Keratinocyte (primary cell): Measurements from ENCODE around the gene TMEM120B. TPM values are rescaled to one million over a fixed set of nuclear protein-coding genes. Genes with fewer than 3 reads are reported as not detected.

Experiments used
- DNase-seq: peaks from one replicate; pipeline ENCODE4 v3.0.0-alpha.2; 2011; ENCODE audit warnings: low read depth, missing footprints, low spot score
- FAIRE-seq: peaks from 2 replicates; lab custom pipeline; 2011; peaks lifted over from hg19 to GRCh38; lab: Jason Lieb, UNC
- H2AFZ ChIP-seq: 2 replicates; pipeline ENCODE4 v1.6.0; 2012; ENCODE audit warnings: low read length, control low read depth, inconsistent platforms; ENCODE audit not compliant: control insufficient read depth
- H3K27ac ChIP-seq: 2 replicates; pipeline ENCODE4 v1.5.1; 2011; ENCODE audit warnings: low read length; ENCODE audit not compliant: control insufficient read depth, insufficient read depth
- H3K27me3 ChIP-seq: 3 replicates; pipeline ENCODE4 v1.6.0; 2011; ENCODE audit warnings: low read length; ENCODE audit not compliant: control insufficient read depth, insufficient read depth; ENCODE audit errors: extremely low read depth
- H3K36me3 ChIP-seq, 2 experiments: 2 replicates in 1 of 2; 3 replicates in 1 of 2; pipeline ENCODE4 v1.5.1; 2011; ENCODE audit warnings: low read length in 2 of 2, mild to moderate bottlenecking in 1 of 2; ENCODE audit not compliant: control insufficient read depth in 2 of 2, insufficient read depth in 2 of 2; ENCODE audit errors: extremely low read depth in 1 of 2
- H3K4me1 ChIP-seq: 3 replicates; pipeline ENCODE4 v1.5.1; 2011; ENCODE audit warnings: low read length; ENCODE audit not compliant: control insufficient read depth, insufficient read depth; ENCODE audit errors: extremely low read depth
- H3K4me2 ChIP-seq: 3 replicates; pipeline ENCODE4 v1.6.0; 2011; ENCODE audit warnings: low read depth, low read length; ENCODE audit not compliant: control insufficient read depth, insufficient read depth; ENCODE audit errors: extremely low read depth
- H3K4me3 ChIP-seq, 3 experiments: fragments of 200-600 bp in 1 of 3; sonication (generic) in 1 of 3; 2 replicates in 2 of 3; 3 replicates in 1 of 3; pipeline ENCODE4 v1.5.1; 2011 to 2016; ENCODE audit warnings: low read length in 3 of 3, mild to moderate bottlenecking in 3 of 3, control low read depth in 2 of 3, inconsistent platforms in 1 of 3, low read depth in 1 of 3, mixed read lengths in 1 of 3, mixed run types in 1 of 3, moderate library complexity in 1 of 3; ENCODE audit not compliant: control insufficient read depth in 2 of 3, insufficient read depth in 2 of 3; ENCODE audit errors: extremely low read depth in 1 of 3
- H3K79me2 ChIP-seq: 2 replicates; pipeline ENCODE4 v1.6.0; 2012; ENCODE audit warnings: low read length; ENCODE audit not compliant: control insufficient read depth, insufficient read depth
- H3K9ac ChIP-seq: 3 replicates; pipeline ENCODE4 v1.6.0; 2011; ENCODE audit warnings: low read length; ENCODE audit not compliant: control insufficient read depth, insufficient read depth; ENCODE audit errors: extremely low read depth
- H3K9me1 ChIP-seq: 3 replicates; pipeline ENCODE4 v1.6.0; 2011; ENCODE audit warnings: low read length; ENCODE audit not compliant: control insufficient read depth, insufficient read depth; ENCODE audit errors: extremely low read depth
- H3K9me3 ChIP-seq: 2 replicates; pipeline ENCODE4 v1.5.1; 2012; ENCODE audit warnings: low read depth, low read length; ENCODE audit not compliant: control insufficient read depth
- H4K20me1 ChIP-seq: 3 replicates; pipeline ENCODE4 v1.6.0; 2011; ENCODE audit warnings: low read length; ENCODE audit not compliant: control insufficient read depth, insufficient read depth; ENCODE audit errors: extremely low read depth
- EZH2 ChIP-seq: IDR thresholded peaks from one replicate; pipeline ENCODE4 v1.6.1; 2012; ENCODE audit warnings: inconsistent platforms, mild to moderate bottlenecking, low read length, moderate library complexity
- dilution Hi-C: fragments of 300-500 bp; cut with MboI; formaldehyde crosslinking; loops from one replicate; pipeline ENCODE4 v1.7.0; 2020; ENCODE audit warnings: low sequenced_read_pairs; ENCODE audit not compliant: extremely low pct_ligation_motif_present
- polyA plus RNA-seq, 5 experiments: library from polyadenylated mRNA; depleted of rRNA in 3 of 5; stranded (reverse) in 3 of 5; stranded (forward) in 1 of 5; unstranded in 1 of 5; fragments of >200 nt; gene quantifications; 1 replicate in 1 of 5; 2 replicates in 3 of 5; 3 replicates in 1 of 5; pipeline versions ENCODE4 v1.2.1 to v1.2.3, GENCODE V29; 2011 to 2012; ENCODE audit warnings: missing spikeins in 2 of 5, low read depth in 1 of 5, low replicate concordance in 1 of 5
- TF ChIP-seq, protein P1 (sequence below), 3 experiments: IDR thresholded peaks in 1 of 3; conservative IDR thresholded peaks in 1 of 3; optimal IDR thresholded peaks in 1 of 3; 2 replicates in 2 of 3; 3 replicates in 1 of 3; pipeline versions ENCODE3 to v1.5.1; 2011; ENCODE audit warnings: low read length in 3 of 3, mild to moderate bottlenecking in 3 of 3, moderate library complexity in 2 of 3, control low read depth in 1 of 3, inconsistent platforms in 1 of 3; ENCODE audit not compliant: insufficient read depth in 2 of 3; ENCODE audit errors: extremely low read depth in 1 of 3

The TMEM120B gene
- polyA plus RNA-seq, 1 donor (not counting 4 experiments of a cell fraction or from before 2014, with no cell fraction given): 6.9 TPM

DNA sequence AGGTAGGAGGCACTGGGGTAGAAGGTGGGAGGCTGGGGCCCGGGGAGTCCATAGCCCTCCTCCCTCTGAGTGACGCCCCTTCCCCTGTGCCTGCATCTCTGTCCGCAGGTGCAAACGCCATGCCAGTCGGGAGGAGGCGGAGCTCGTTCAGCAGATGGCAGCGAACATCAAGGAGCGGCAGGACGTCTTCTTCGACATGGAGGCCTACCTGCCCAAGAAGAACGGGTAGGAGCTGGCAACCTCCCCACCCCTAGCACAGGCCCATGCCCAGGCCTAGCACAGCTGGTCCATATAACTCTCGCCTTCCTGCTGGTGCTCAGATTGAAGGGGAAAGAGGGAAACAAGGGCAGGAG lies 35.6 kb downstream of the TMEM120B start:
- Histone ChIP-seq H3K27ac (no peak overlapping the region), H3K4me3 (no peak overlapping the region), H4K20me1 (no peaks in the 10 kb centered on the region), H2AFZ (no peak overlapping the region), H3K79me2 (no peaks in the 10 kb centered on the region), H3K27me3 (no peaks in the 10 kb centered on the region), H3K4me2 (no peak overlapping the region), H3K9me3 (no peaks in the 10 kb centered on the region), H3K9me1 (peaks cover 3% of the 10 kb centered on the region), H3K4me1 (no peaks in the 10 kb centered on the region), H3K36me3 (peaks cover 12 to 17% of the 10 kb centered on the region in 2 experiments), H3K9ac (no peak overlapping the region)
- no peak for TF ChIP-seq EZH2
- TF ChIP-seq, protein P1, sequence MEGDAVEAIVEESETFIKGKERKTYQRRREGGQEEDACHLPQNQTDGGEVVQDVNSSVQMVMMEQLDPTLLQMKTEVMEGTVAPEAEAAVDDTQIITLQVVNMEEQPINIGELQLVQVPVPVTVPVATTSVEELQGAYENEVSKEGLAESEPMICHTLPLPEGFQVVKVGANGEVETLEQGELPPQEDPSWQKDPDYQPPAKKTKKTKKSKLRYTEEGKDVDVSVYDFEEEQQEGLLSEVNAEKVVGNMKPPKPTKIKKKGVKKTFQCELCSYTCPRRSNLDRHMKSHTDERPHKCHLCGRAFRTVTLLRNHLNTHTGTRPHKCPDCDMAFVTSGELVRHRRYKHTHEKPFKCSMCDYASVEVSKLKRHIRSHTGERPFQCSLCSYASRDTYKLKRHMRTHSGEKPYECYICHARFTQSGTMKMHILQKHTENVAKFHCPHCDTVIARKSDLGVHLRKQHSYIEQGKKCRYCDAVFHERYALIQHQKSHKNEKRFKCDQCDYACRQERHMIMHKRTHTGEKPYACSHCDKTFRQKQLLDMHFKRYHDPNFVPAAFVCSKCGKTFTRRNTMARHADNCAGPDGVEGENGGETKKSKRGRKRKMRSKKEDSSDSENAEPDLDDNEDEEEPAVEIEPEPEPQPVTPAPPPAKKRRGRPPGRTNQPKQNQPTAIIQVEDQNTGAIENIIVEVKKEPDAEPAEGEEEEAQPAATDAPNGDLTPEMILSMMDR (optimal IDR thresholded peaks at IDR 0.05 in 1 of 3, IDR thresholded peaks at IDR 0.05 in 1 of 3, conservative IDR thresholded peaks at IDR 0.05 in 1 of 3; ENCODE audit: extremely low read depth in 1 of 3, insufficient read depth in 2 of 3, low read length in 3 of 3): no peak
- DNase-seq (no peak), FAIRE-seq (no peak)
- dilution Hi-C loops: no loop called here

DNA sequence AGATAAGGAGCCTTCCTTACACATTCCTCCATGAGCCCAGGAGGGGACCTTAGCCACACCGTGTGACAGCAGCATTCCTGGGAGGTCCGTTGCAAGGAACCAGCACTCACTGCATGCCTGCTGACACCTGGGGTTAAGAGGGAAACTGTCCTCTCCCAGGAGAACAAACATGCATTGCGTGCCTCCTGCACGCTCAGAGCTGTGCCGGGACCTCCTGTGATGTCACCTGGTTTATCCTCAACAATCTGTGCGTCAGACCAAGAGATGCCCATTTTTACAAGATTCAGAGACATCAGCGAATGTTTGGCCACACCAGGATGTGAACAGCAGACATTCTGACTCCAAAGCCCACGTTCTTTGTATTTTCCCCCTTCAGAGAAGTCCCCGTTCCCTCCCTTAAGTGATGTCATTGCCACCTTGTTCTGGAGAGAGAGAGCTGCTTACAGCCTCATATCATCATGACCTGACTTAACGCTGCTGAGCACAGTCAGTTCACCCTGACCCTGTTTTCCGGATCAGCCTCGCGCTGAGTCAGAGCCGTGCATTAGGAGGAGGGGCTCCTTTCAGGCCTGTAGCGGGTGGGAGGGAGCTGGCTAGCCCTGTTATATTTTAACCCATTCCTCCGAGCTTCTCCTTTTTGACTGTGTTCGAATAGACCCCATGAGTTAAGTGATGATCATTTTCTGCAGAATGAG lies 36.2 kb downstream of the TMEM120B start:
- H3K27ac ChIP-seq: no peak overlapping the region
- H3K9ac ChIP-seq: no peak overlapping the region
- FAIRE-seq: no peak

More for the DNA sequence above, 36.2 kb downstream of the TMEM120B start:
- Histone ChIP-seq H3K79me2 (no peaks in the 10 kb centered on the region), H3K9me3 (no peaks in the 10 kb centered on the region), H3K27me3 (no peaks in the 10 kb centered on the region), H4K20me1 (no peaks in the 10 kb centered on the region), H3K9me1 (no peaks in the 10 kb centered on the region), H2AFZ (no peak overlapping the region), H3K4me1 (no peaks in the 10 kb centered on the region), H3K36me3 (peaks cover 12 to 15% of the 10 kb centered on the region in 2 experiments), H3K4me2 (no peak overlapping the region), H3K4me3 (no peak overlapping the region)
- dilution Hi-C loops: no loop called here
- DNase-seq: no peak
- TF ChIP-seq EZH2: no peak
- TF ChIP-seq, protein P1 (optimal IDR thresholded peaks at IDR 0.05 in 1 of 3, IDR thresholded peaks at IDR 0.05 in 1 of 3, conservative IDR thresholded peaks at IDR 0.05 in 1 of 3; ENCODE audit: extremely low read depth in 1 of 3, insufficient read depth in 2 of 3, low read length in 3 of 3): no peak
